Stimulated activated naive CD4-positive, alpha-beta T cell treated with Interleukin-2 at 50 U/mL for 16 hours (primary cell): ENCODE data around the gene SIGLEC11.
"Not testable (repeated sequence)": the region's sequence is repeated elsewhere in the genome, so short reads cannot be mapped to it uniquely, and the experiment has no call there.

ENCODE experiments used
- DNase-seq: peaks from one replicate; lab custom pipeline; 2025; lab: John Stamatoyannopoulos, UW

Gene SIGLEC11

GRCh38 chr19:49950956-49951526, 9.9 kb downstream of the SIGLEC11 start:
- DNase-seq: no peak

- no peak for DNase-seq
These were observed 10.4 kb downstream of the SIGLEC11 start for GRCh38 chr19:49950590-49950948.

- DNase-seq: no peak
These were observed 11.0 kb downstream of the SIGLEC11 start for GRCh38 chr19:49949742-49950589.

GRCh38 chr19:49946415-49946814, 14.6 kb downstream of the SIGLEC11 start:
- no peak for DNase-seq

- DNase-seq: not testable (repeated sequence)
These were observed 16.4 kb downstream of the SIGLEC11 start for GRCh38 chr19:49944567-49944966.

GRCh38 chr19:49940482-49940791, 20.5 kb downstream of the SIGLEC11 start:
- no peak for DNase-seq

- no peak for DNase-seq
These were observed 21.1 kb downstream of the SIGLEC11 start for GRCh38 chr19:49939721-49940481.

- no peak for DNase-seq
These were observed 22.3 kb downstream of the SIGLEC11 start for GRCh38 chr19:49938662-49939061.

- peak; percentile 75 for DNase-seq
These were observed 23.1 kb downstream of the SIGLEC11 start for GRCh38 chr19:49937750-49938381.

- DNase-seq: no peak
These were observed 24.4 kb downstream of the SIGLEC11 start for GRCh38 chr19:49936549-49936948.

- no peak for DNase-seq
These were observed 27.3 kb downstream of the SIGLEC11 start for GRCh38 chr19:49933643-49934042.

- DNase-seq: peak; percentile 30
These were observed 28.2 kb downstream of the SIGLEC11 start for GRCh38 chr19:49932731-49933131.

GRCh38 chr19:49932041-49932451, 28.9 kb downstream of the SIGLEC11 start:
- DNase-seq: no peak

GRCh38 chr19:49931293-49932040, 29.5 kb downstream of the SIGLEC11 start:
- no peak for DNase-seq

- no peak for DNase-seq
These were observed 30.4 kb downstream of the SIGLEC11 start for GRCh38 chr19:49930483-49931011.

- DNase-seq: peak; percentile 89
These were observed 31.1 kb downstream of the SIGLEC11 start for GRCh38 chr19:49929611-49930482.

- DNase-seq: peak; percentile 86
These were observed 31.8 kb downstream of the SIGLEC11 start, which contains the start of the genes ATF5 and NUP62 for GRCh38 chr19:49929121-49929610. Gene ATF5 (plus strand): TSS chr19:49929205. CDS start chr19:49930851, 1,646 bp downstream. Gene NUP62 (minus strand): TSS chr19:49929504. CDS start chr19:49909807, 19,697 bp downstream.

- DNase-seq: no peak
These were observed 33.3 kb downstream of the SIGLEC11 start for GRCh38 chr19:49927526-49928264.

GRCh38 chr19:49926515-49926914, 34.5 kb downstream of the SIGLEC11 start:
- no peak for DNase-seq
